Mammary epithelial cell (primary cell): ENCODE measurements around the gene SPIN1.

Experiments used
- CTCF ChIP-seq, 2 donors: IDR thresholded peaks in 1 of 2; conservative IDR thresholded peaks in 1 of 2; 2 replicates each; pipeline ENCODE4 v1.5.1; 2011 to 2012; ENCODE audit warnings: inconsistent platforms in 2 of 2, low read length in 2 of 2, mild to moderate bottlenecking in 2 of 2, control low read depth in 1 of 2, low read depth in 1 of 2; ENCODE audit not compliant: insufficient read depth in 1 of 2; ENCODE audit errors: extremely low read depth in 1 of 2
- EZH2 ChIP-seq: IDR thresholded peaks from 2 replicates; pipeline ENCODE4 v1.6.1; 2012; ENCODE audit warnings: low read length, inconsistent platforms, borderline replicate concordance

DNA sequence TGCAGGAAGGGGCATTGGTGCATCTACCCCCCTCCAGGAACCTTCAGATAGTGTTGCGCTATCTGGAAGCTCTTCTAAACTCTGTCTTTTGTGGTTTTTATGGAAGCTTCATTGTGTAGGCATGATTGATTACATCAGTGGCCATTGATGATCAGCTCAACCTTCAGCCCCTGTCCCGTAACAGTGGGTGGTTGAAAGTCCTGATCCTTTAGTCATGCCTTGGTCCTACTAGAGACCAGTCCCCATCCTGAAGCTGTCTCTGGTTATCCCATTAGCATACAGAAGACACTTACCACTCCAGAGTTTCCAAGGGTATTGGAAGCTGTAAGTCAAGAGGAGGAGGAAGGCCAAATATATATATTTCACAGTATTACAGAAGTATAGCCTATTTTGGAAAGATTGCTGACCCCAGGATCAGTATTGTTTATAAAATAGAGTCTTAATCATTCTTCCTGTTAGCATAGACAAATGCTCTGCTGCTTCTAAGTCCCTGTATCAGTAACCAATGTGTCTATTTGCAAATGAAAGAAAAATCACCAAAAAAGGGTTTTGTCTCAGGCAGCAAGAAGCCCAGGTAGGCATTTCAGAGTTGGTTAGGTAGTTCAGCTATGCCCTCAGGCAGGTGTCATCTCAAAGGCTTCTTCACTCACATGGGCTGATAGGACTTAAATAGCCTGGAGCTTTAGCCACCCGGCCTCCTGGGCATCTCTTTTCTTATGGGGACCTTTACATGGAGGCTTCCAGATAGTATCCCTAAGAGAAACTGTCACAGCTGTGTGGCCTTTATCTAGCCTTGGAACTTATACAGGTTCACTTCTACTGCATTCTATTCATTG, 41.6 kb downstream of the SPIN1 start:
- TF ChIP-seq CTCF (conservative IDR thresholded peaks at IDR 0.05 in 1 of 2, IDR thresholded peaks at IDR 0.05 in 1 of 2; ENCODE audit: extremely low read depth in 1 of 2, insufficient read depth in 1 of 2, low read depth in 1 of 2, low read length in 2 of 2) (no peak), EZH2 (no peak)
